PC-9 (cell line): Measurements from ENCODE around the gene SCP2D1. TPM values are rescaled to one million over a fixed set of nuclear protein-coding genes. Genes with fewer than 3 reads are reported as not detected.
"Not testable (repeated sequence)": the region's sequence is repeated elsewhere in the genome, so short reads cannot be mapped to it uniquely, and the experiment has no call there.

ENCODE experiments used
- BruUV-seq: library from RNA; stranded (reverse); fragments of 400-500 nt; replicated peaks from 2 replicates; lab custom pipeline; 2021; lab: Mats Ljungman, UMichigan
- CTCF ChIA-PET: fragments of 300-600 bp; sonication (Branson Sonifier 250); formaldehyde crosslinking; loops from one replicate; lab custom pipeline; 2022; ENCODE audit warnings: antibody characterized with exemption; lab: Charles Lee
- POLR2A ChIA-PET: fragments of 300-600 bp; sonication (Branson Sonifier 250); formaldehyde crosslinking; loops from one replicate; lab custom pipeline; 2022; ENCODE audit warnings: antibody characterized with exemption; ENCODE audit not compliant: unreplicated experiment; lab: Charles Lee
- DNase-seq, 2 experiments: peaks; one replicate each; pipeline versions ENCODE4 v3.0.0 to v3.0.0-alpha.2; 2015 to 2022; ENCODE audit warnings: mixed read lengths in 1 of 2
- H2AFZ ChIP-seq: fragments of 200-600 bp; sonication (generic); 2 replicates; pipeline ENCODE4 v1.8.1; 2017; ENCODE audit warnings: antibody characterized with exemption
- H3F3A ChIP-seq: fragments of 200-600 bp; sonication (generic); 2 replicates; pipeline ENCODE4 v1.8.1; 2017; ENCODE audit warnings: antibody characterized with exemption, mild to moderate bottlenecking, low read depth; ENCODE audit not compliant: insufficient read depth
- H3K27ac ChIP-seq: fragments of 200-600 bp; sonication (generic); 2 replicates; pipeline ENCODE4 v1.6.1; 2016; ENCODE audit warnings: mixed run types
- H3K27me3 ChIP-seq: fragments of 200-600 bp; sonication (generic); 2 replicates; pipeline ENCODE4 v1.6.1; 2016; ENCODE audit warnings: low read depth, mixed run types; ENCODE audit not compliant: insufficient read depth
- H3K36me3 ChIP-seq: fragments of 200-600 bp; sonication (generic); 2 replicates; pipeline ENCODE4 v1.6.1; 2016; ENCODE audit warnings: low read depth, mixed run types
- H3K4me1 ChIP-seq: fragments of 200-600 bp; sonication (generic); replicated peaks from 2 replicates; pipeline ENCODE4 v1.6.1; 2016; ENCODE audit warnings: mixed run types; ENCODE audit not compliant: insufficient read depth
- H3K4me2 ChIP-seq: fragments of 200-600 bp; sonication (generic); 2 replicates; pipeline ENCODE4 v1.6.1; 2017; ENCODE audit warnings: mixed run types
- H3K4me3 ChIP-seq: fragments of 200-600 bp; sonication (generic); 2 replicates; pipeline ENCODE4 v1.6.1; 2016; ENCODE audit warnings: mixed run types
- H3K79me2 ChIP-seq: fragments of 200-600 bp; sonication (generic); 2 replicates; pipeline ENCODE4 v1.6.1; 2017; ENCODE audit warnings: low read depth, mixed run types
- H3K9me2 ChIP-seq: fragments of 200-600 bp; sonication (generic); 2 replicates; pipeline ENCODE4 v1.8.1; 2017; ENCODE audit warnings: mild to moderate bottlenecking; ENCODE audit not compliant: insufficient read depth
- H3K9me3 ChIP-seq: fragments of 200-600 bp; sonication (generic); 2 replicates; pipeline ENCODE4 v1.8.1; 2016; ENCODE audit warnings: low read depth; ENCODE audit not compliant: insufficient read depth
- H4K20me1 ChIP-seq: fragments of 200-600 bp; sonication (generic); 2 replicates; pipeline ENCODE4 v1.8.1; 2017; ENCODE audit not compliant: insufficient read depth
- CTCF ChIP-seq: fragments of 200-600 bp; sonication (generic); conservative IDR thresholded peaks from 2 replicates; pipeline ENCODE4 v1.6.1; 2017; ENCODE audit warnings: mixed run types, antibody characterized with exemption, mild to moderate bottlenecking, moderate library complexity
- EZH2 ChIP-seq: fragments of 200-600 bp; sonication (generic); IDR thresholded peaks from 2 replicates; pipeline ENCODE4 v1.8.0; 2017; ENCODE audit warnings: antibody characterized with exemption, low read depth
- intact Hi-C: fragments of 100-400 bp; cut with micrococcal nuclease; formaldehyde crosslinking; loops from one replicate; pipeline ENCODE4 v1.10.0; 2022; ENCODE audit not compliant: unreplicated experiment
- total RNA-seq: library from RNA; stranded (reverse); gene quantifications from 2 replicates; pipeline ENCODE4 v1.2.3, GENCODE V29; 2021

Gene SCP2D1
- total RNA-seq, 1 experiment from 2014 or later, result not detected

GRCh38 chr20:18780385-18781130 is 33.0 kb upstream of the SCP2D1 start:
- Histone ChIP-seq H3K27me3 (no peaks in the 10 kb centered on the region; the same call in 1 of the 2 replicates), H4K20me1 (no peaks in the 10 kb centered on the region), H3K9me3 (no peaks in the 10 kb centered on the region; the same call in 1 of the 2 replicates), H3F3A (no peaks in the 10 kb centered on the region), H3K4me2 (no peak overlapping the region), H3K79me2 (no peaks in the 10 kb centered on the region), H3K4me1 (no peaks in the 10 kb centered on the region), H3K4me3 (no peak overlapping the region), H3K36me3 (no peaks in the 10 kb centered on the region), H3K27ac (no peak overlapping the region), H3K9me2 (no peaks in the 10 kb centered on the region), H2AFZ (no peak overlapping the region)
- TF ChIP-seq EZH2 (no peak), CTCF (no peak)
- no peak for DNase-seq
- intact Hi-C loops, result no loop called here
- ChIA-PET CTCF (no interaction called here), POLR2A (no interaction called here)
- no TSS peak for BruUV-seq

- Histone ChIP-seq H3K4me3 (no peak overlapping the region), H3K4me1 (no peaks in the 10 kb centered on the region), H3K27me3 (no peaks in the 10 kb centered on the region; the same call in 1 of the 2 replicates), H3K9me3 (no peaks in the 10 kb centered on the region; the same call in 1 of the 2 replicates), H2AFZ (no peak overlapping the region), H3K27ac (no peak overlapping the region), H3K9me2 (no peaks in the 10 kb centered on the region), H3K4me2 (no peak overlapping the region), H3K36me3 (no peaks in the 10 kb centered on the region), H3F3A (no peaks in the 10 kb centered on the region), H3K79me2 (no peaks in the 10 kb centered on the region), H4K20me1 (no peaks in the 10 kb centered on the region)
- no peak for DNase-seq
- intact Hi-C loops, result no loop called here
- no peak for TF ChIP-seq EZH2
- TF ChIP-seq CTCF, result no peak
- POLR2A ChIA-PET, result no interaction called here
- no TSS peak for BruUV-seq
- CTCF ChIA-PET, result no interaction called here
Observed at GRCh38 chr20:18781509-18781908, 32.1 kb upstream of the SCP2D1 start.

DNA sequence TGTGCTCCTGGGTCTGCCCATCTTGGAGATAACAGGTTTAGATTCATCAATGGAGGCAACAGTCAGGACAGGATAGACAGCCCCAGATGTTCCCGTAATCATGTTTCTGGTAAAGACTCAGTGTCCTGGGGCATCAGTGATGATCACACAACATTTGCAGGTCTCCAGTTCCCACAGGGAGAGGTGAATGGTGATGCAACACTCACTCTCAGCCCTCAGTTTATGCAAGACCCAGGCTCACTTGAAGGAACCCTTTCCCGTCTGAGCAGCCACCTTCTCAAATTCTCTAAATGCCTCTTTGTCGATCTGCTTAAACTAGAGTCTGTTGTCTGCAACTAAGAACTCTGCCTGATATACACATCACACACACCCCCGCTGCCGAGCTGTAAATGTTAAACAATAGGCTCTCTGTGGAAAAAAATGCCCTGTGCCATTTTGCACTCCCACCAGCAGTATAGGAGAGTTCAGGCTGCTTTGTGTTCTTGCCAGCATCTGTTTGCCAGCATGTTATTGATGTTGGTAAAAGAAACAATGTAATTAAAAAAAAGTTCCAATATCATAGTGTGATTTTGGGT is 30.1 kb upstream of the SCP2D1 start:
- TF ChIP-seq CTCF (no peak), EZH2 (no peak)
- no peaks in the 10 kb centered on the region for H3K9me2 ChIP-seq
- H2AFZ ChIP-seq, result no peak overlapping the region
- no peaks in the 10 kb centered on the region for H3K9me3 ChIP-seq
- DNase-seq, result no peak
- intact Hi-C loops, result no loop called here
- H3K4me3 ChIP-seq, result no peak overlapping the region
- no TSS peak for BruUV-seq
- H3K27me3 ChIP-seq, result no peaks in the 10 kb centered on the region; the same call in 1 of the 2 replicates
- H3K79me2 ChIP-seq, result no peaks in the 10 kb centered on the region
- no peaks in the 10 kb centered on the region for H4K20me1 ChIP-seq
- H3K27ac ChIP-seq, result no peak overlapping the region
- H3K4me2 ChIP-seq, result no peak overlapping the region
- H3K36me3 ChIP-seq, result no peaks in the 10 kb centered on the region
- no peaks in the 10 kb centered on the region for H3F3A ChIP-seq
- POLR2A ChIA-PET, result no interaction called here
- H3K4me1 ChIP-seq, result no peaks in the 10 kb centered on the region
- CTCF ChIA-PET, result no interaction called here

- H3K27me3 ChIP-seq, result peaks cover 13% of the 10 kb centered on the region; the same call in 1 of the 2 replicates
- intact Hi-C loops, CTCF ChIA-PET: not testable (repeated sequence)
Observed at GRCh38 chr20:18787046-18787445, 26.5 kb upstream of the SCP2D1 start.

More at GRCh38 chr20:18787046-18787445, 26.5 kb upstream of the SCP2D1 start:
- H3K4me2 ChIP-seq, H3K4me1 ChIP-seq, H2AFZ ChIP-seq, H3K4me3 ChIP-seq, DNase-seq, H3F3A ChIP-seq, POLR2A ChIA-PET, H3K36me3 ChIP-seq, H3K27ac ChIP-seq, H4K20me1 ChIP-seq, H3K79me2 ChIP-seq, BruUV-seq, H3K9me3 ChIP-seq, H3K9me2 ChIP-seq: not testable (repeated sequence)
